GM21447 (cell line): ENCODE data around the gene C14orf93.

ENCODE experiments used
- ATAC-seq: cut with Tn5 transposase; IDR thresholded peaks from one replicate; pipeline ENCODE4 v1.9.1; 2021; ENCODE audit not compliant: unreplicated experiment

The C14orf93 gene

GRCh38 chr14:22995889-22996625 is 13.9 kb downstream of the C14orf93 start:
- ATAC-seq: no peak

GRCh38 chr14:22994762-22995275 is 15.1 kb downstream of the C14orf93 start:
- no peak for ATAC-seq

DNA sequence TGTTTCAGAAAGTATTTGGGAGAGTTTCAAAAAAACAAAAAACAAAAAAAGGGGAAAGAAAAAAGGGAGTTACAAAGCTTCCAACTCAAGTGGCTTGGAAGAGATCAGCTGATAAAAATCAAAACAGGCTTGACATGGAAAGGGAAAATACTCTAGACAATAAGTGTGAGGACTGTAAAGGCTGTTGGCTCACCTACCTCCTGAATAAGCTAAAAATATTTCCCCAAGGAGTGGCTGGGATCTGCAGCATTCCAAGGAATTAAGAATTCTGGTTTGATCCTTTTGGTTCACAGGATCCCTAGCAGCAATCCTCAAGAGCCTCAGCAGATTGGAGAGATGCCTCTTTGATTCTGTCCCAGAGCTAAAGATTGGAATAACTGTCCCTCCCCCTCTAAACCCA is 16.4 kb downstream of the C14orf93 start:
- ATAC-seq: no peak

DNA sequence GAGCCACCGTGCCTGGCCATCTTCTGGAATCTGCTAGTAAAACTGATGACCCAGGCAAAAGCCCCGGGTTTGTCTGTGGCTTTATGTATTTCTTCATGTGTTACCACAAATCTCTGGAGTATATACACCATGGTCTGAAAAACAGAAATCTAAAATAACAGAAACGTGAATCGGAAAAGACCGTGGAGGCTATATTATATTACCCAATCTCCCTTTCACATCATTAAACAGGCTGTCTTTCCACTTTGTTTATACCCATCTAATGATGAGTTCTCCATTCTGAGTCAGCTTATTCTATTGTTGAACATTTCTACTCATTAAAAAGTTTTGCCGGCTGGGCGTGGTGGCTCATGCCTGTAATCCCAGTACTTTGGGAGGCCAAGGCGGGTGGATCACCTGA is 18.1 kb downstream of the C14orf93 start:
- no peak for ATAC-seq

- ATAC-seq: no peak
These were observed 22.7 kb downstream of the C14orf93 start for GRCh38 chr14:22987291-22987690.

- ATAC-seq: no peak
These were observed 23.4 kb downstream of the C14orf93 start for GRCh38 chr14:22986508-22987054.

DNA sequence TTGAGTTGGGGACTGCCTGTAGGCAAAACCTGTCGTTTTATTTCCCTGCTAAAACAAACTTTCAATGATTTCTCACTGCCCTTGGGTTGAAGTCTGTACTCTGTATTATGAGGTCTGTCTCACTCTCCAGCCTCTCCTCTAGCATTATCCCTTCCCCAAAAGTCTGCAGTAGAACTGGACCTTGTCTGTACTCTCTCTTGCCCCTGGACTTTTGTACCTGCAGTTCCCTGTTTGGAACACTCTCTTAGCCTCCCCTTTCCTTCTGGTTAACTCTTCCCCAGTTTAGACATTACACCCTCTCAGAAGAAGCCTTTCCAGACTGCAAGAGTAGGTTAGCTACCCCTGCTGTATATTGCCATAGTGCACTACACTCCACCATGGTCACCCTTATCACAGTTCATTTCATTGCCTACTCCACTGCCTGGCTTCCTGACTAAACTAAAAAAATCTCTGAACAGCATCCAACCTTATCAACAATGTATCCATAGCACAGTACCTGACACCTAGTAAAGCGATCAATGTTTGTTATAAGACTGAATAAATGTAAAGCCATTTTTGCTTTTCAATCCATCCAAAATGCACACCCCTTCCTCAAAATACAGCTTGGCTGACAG is 23.9 kb downstream of the C14orf93 start:
- no peak for ATAC-seq

GRCh38 chr14:22984959-22985658 is 24.8 kb downstream of the C14orf93 start:
- no peak for ATAC-seq

GRCh38 chr14:22982477-22983245 is 27.3 kb downstream of the C14orf93 start, which contains the start of gene AJUBA:
Gene AJUBA, minus strand, starts transcription at chr14:22982551. Its CDS starts 285 bp downstream, at chr14:22982266.
- no peak for ATAC-seq

GRCh38 chr14:22981876-22982476 is 28.0 kb downstream of the C14orf93 start:
- no peak for ATAC-seq

GRCh38 chr14:22981090-22981875 is 28.7 kb downstream of the C14orf93 start:
- ATAC-seq: no peak

GRCh38 chr14:22980672-22981089 is 29.3 kb downstream of the C14orf93 start:
- ATAC-seq: no peak

DNA sequence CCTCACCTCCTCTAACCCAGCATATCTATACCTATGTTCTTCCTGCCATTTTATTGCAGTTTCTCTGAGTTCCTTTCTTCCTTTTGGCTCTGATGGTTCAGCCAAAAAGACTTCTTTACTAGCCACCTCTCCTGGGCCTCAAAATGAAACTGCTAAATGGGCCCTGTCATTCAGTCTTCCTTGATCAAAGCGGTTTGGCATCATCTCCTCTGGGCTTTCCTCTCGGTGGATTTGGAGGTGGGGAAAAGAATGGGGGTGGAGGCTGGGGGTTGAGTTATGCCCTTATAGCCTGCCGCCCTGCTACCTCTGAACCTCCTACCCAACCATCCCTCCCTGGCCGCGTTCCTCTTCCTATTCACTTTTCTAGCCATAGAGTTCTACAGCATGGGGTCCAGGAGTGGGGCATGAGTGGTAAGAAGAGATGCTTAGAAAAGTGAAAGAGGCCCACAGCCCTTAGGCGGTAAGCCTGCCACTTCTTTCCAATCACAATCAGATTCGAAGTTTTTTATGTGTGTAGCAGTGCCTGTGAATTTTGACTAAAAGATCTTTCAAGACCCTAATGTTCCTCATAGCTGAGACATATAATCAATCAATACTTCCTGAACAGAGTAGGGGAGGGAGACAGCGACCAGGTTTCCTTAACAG is 30.1 kb downstream of the C14orf93 start:
- ATAC-seq: no peak

GRCh38 chr14:22978981-22979671 is 30.8 kb downstream of the C14orf93 start:
- ATAC-seq: no peak

- no peak for ATAC-seq
These were observed 31.5 kb downstream of the C14orf93 start for GRCh38 chr14:22978487-22978837.

DNA sequence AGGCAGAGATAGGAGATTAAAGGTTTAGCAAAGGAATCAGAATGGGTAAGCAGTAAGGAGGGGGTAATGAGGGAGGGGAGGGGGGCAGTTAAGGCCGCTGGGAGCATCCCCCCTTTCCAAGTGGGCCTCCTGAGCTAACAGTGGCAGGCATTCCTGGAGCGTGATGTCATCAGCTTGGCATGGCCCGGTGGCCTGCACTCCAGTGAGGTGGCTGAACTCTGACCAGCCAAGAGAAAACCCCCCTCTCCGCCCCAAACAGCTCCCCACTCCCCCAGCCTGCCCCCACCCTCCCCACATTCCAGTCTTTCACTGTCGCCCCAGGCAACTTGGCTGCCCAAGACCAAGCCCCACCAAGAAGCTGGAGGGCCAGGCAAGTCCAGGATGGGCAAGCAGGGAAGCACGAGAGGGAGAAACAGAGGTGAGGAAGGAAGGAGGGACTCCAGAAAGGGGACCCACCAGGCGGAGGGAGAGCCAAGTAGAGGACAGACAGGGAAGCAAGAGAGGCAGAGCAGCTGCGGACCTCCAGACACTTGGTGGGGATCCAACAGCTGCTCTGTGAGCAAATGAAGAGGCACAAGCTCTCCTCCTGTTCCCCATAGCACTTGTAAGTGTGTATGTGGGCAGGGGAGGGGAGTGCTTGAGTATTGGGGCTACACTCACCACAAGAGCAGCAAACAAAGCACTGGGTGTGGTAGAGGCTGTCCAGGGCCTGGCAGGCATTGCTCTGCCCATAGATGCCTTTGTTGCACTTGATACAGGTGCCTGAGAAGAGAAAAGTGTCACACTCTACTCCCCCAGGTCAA is 32.1 kb downstream of the C14orf93 start:
- no peak for ATAC-seq

DNA sequence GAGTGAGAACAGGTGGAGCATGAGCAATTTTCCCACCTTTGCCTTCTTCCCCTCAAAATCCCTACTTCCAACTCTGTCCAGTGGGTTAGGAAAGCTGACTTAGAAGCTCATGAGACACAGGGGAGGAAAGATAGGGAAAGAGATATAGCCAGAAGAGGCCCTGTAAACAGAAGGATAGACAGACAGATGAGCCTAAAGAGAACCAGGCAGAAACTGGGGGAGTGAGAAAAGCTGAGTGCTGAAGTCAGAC is 32.6 kb downstream of the C14orf93 start:
- ATAC-seq: no peak
